IMR-90 (cell line): ENCODE results near the gene SLIT3.

Experiments
- CTCF ChIP-seq: conservative IDR thresholded peaks from 2 replicates; pipeline ENCODE4 v1.5.1; 2012; ENCODE audit warnings: mild to moderate bottlenecking, low read depth, low read length, improper control_type of control experiment
- RCOR1 ChIP-seq: IDR thresholded peaks from 2 replicates; pipeline ENCODE4 v1.6.1; 2012; ENCODE audit warnings: mild to moderate bottlenecking, low read length, improper control_type of control experiment; ENCODE audit not compliant: insufficient replicate concordance

- TF ChIP-seq CTCF: no peak
- no peak for TF ChIP-seq RCOR1
Observed at GRCh38 chr5:168831383-168831782, 469.6 kb downstream of the SLIT3 start.
